ENCODE results near the gene TNNC2. TPM values are rescaled to one million over a fixed set of nuclear protein-coding genes. Genes with fewer than 3 reads are reported as not detected.
A peak's percentile ranks its signal among the peaks of the same experiment; 100 is the strongest.

The TNNC2 gene
- polyA plus RNA-seq, 2 of the 4 experiments (the other 2 are of a cell fraction), result 0.23 TPM; not detected in 1

GRCh38 chr20:45833030-45833882, 6.1 kb upstream of the TNNC2 start, which contains the start of gene SNX21:
Gene SNX21 (plus strand): TSS chr20:45833799. CDS start chr20:45833920, 121 bp downstream.
- Histone ChIP-seq H3K27ac (peak within 1 kb of the TSS; percentile 87 to 93), H3K4me1 (peaks cover 17% of the 10 kb centered on the region; the same call in 2 of the 3 replicates), H3K4me3 (peak within 1 kb of the TSS; percentile 73), H3K9me3 (no peaks in the 10 kb centered on the region), H3K4me2 (peak within 1 kb of the TSS; percentile 81)
- CTCF ChIA-PET, result interaction anchor here (1.0 to 2.1 kb wide), 6 partner anchors 9 to 139 kb away, joined by 3 to 5 read pairs (median 3); partner anchors contain the start of gene ZNF335
- no peak for FAIRE-seq
- DNase-seq (ENCODE audit: low read depth in 1 of 2, low spot score in 1 of 2), result peak; percentile 71 to 81
- POLR2A ChIA-PET, result interaction anchor here (0.5 to 2.2 kb wide), 9 partner anchors 11 to 142 kb away, joined by 3 to 12 read pairs (median 3); partner anchors contain the start of genes CTSA, DNTTIP1, NEURL2 and PCIF1
- 16% methylated on average over 28 of the region's 35 CpGs for WGBS (ENCODE audit: missing lambda C conversion rate)
- peak; percentile 91 to 96 for ATAC-seq
- no peak for TF ChIP-seq TP53 (CRISPR knock-in tag; IDR thresholded peaks at IDR 0.05)
- no peak for TF ChIP-seq CBX8 (IDR thresholded peaks at IDR 0.05)
- no peak for TF ChIP-seq JUN (IDR thresholded peaks at IDR 0.05)
- TF ChIP-seq KDM5A (IDR thresholded peaks at IDR 0.05), result no peak
- TF ChIP-seq ZNF302 (CRISPR knock-in tag; IDR thresholded peaks at IDR 0.05), result no peak
- no peak for TF ChIP-seq HOXB5 (CRISPR knock-in tag; IDR thresholded peaks at IDR 0.05)
- TF ChIP-seq CHD2 (IDR thresholded peaks at IDR 0.05; ENCODE audit: low read length, partially characterized antibody), result peak; percentile 23
- TF ChIP-seq ESRRA (IDR thresholded peaks at IDR 0.05; ENCODE audit: borderline replicate concordance, low read length), result no peak
- TF ChIP-seq E2F6 (IDR thresholded peaks at IDR 0.05; ENCODE audit: borderline replicate concordance, low read depth), result no peak
- TF ChIP-seq CEBPB (IDR thresholded peaks at IDR 0.05), result peak; percentile 80 to 93
- TF ChIP-seq USF2 (IDR thresholded peaks at IDR 0.05), result no peak
- TF ChIP-seq REST (IDR thresholded peaks at IDR 0.05), result peak; percentile 71
- no peak for TF ChIP-seq HEYL (CRISPR knock-in tag; IDR thresholded peaks at IDR 0.05)
- TF ChIP-seq BHLHE40 (IDR thresholded peaks at IDR 0.05; ENCODE audit: low read depth, low read length), result no peak
- no peak for TF ChIP-seq ZC3H11A (IDR thresholded peaks at IDR 0.05)
- TF ChIP-seq MAFK (IDR thresholded peaks at IDR 0.05; ENCODE audit: partially characterized antibody), result no peak
- no peak for TF ChIP-seq RCOR1 (IDR thresholded peaks at IDR 0.05; ENCODE audit: low read depth, low read length)
- TF ChIP-seq RAD21 (conservative IDR thresholded peaks at IDR 0.05 in 1 of 2, IDR thresholded peaks at IDR 0.05 in 1 of 2), result no peak
- TF ChIP-seq KDM1A (IDR thresholded peaks at IDR 0.05; ENCODE audit: low read depth), result no peak
- no peak for TF ChIP-seq PHF8 (IDR thresholded peaks at IDR 0.05; ENCODE audit: borderline replicate concordance, low read depth)

- CTCF ChIA-PET, result interaction anchor here (1.0 to 1.6 kb wide), 3 partner anchors 8 to 133 kb away, joined by 3 to 4 read pairs (median 3); no protein-coding TSS in a partner anchor
- POLR2A ChIA-PET, result interaction anchor here (2.1 to 2.2 kb wide), 2 partner anchors 49 to 103 kb away, joined by 8 to 12 read pairs; partner anchors contain the start of genes PCIF1 and ZSWIM1
- H3K9me3 ChIP-seq, result no peaks in the 10 kb centered on the region
- DNase-seq (ENCODE audit: low read depth in 1 of 2, low spot score in 1 of 2), result no peak
- H3K4me3 ChIP-seq, result no peak overlapping the region
- peaks cover 17% of the 10 kb centered on the region; the same call in 2 of the 3 replicates for H3K4me1 ChIP-seq
- ATAC-seq, result no peak
- H3K4me2 ChIP-seq, result peak overlapping the region; percentile 81; the same call in 1 of the 3 replicates
- H3K27ac ChIP-seq, result peak overlapping the region; percentile 87 to 93; a peak in 5 of 6 replicates
- WGBS (ENCODE audit: missing lambda C conversion rate), result 98% methylated on average over 4 of the region's 4 CpGs
- no peak for FAIRE-seq
- no peak for TF ChIP-seq SMC3 (IDR thresholded peaks at IDR 0.05)
- no peak for TF ChIP-seq KDM5A (IDR thresholded peaks at IDR 0.05)
- TF ChIP-seq E2F6 (IDR thresholded peaks at IDR 0.05; ENCODE audit: borderline replicate concordance, low read depth), result no peak
- no peak for TF ChIP-seq CEBPB (IDR thresholded peaks at IDR 0.05)
- TF ChIP-seq HOXB13 (CRISPR knock-in tag; IDR thresholded peaks at IDR 0.05; ENCODE audit: low read depth), result no peak
- TF ChIP-seq POLR2AphosphoS2 (conservative IDR thresholded peaks at IDR 0.05; ENCODE audit: low read length), result no peak
- no peak for TF ChIP-seq FOSB (CRISPR knock-in tag; IDR thresholded peaks at IDR 0.05)
- no peak for TF ChIP-seq KDM1A (IDR thresholded peaks at IDR 0.05; ENCODE audit: low read depth)
- TF ChIP-seq REST (IDR thresholded peaks at IDR 0.05), result no peak
- TF ChIP-seq POLR2A (IDR thresholded peaks at IDR 0.05; ENCODE audit: low read length), result no peak
- TF ChIP-seq FOXS1 (CRISPR knock-in tag; IDR thresholded peaks at IDR 0.05), result no peak
- no peak for TF ChIP-seq CHD2 (IDR thresholded peaks at IDR 0.05; ENCODE audit: low read length, partially characterized antibody)
These were observed 5.5 kb upstream of the TNNC2 start for GRCh38 chr20:45832619-45833018.
